IMR-90 (cell line): ENCODE measurements around the gene CEBPZ. TPM values are rescaled to one million over a fixed set of nuclear protein-coding genes. Genes with fewer than 3 reads are reported as not detected.

Experiments
- ATAC-seq: fragments of 200-7000 bp; cut with Tn5 transposase; 2 replicates; pipeline ENCODE4 v1.9.1; 2020; ENCODE audit warnings: low read depth, mild to moderate bottlenecking, moderate library complexity
- BruUV-seq: library from RNA; stranded (reverse); fragments of 400-500 nt; replicated peaks from 2 replicates; lab custom pipeline; 2021; lab: Mats Ljungman, UMichigan
- CTCF ChIA-PET: fragments of 300-600 bp; formaldehyde crosslinking; extraction: SDS; loops from one replicate; lab custom pipeline; 2021; ENCODE audit warnings: antibody characterized with exemption; lab: Yijun Ruan, JAX
- POLR2A ChIA-PET: fragments of 300-600 bp; sonication (Branson Sonifier 250); formaldehyde crosslinking; loops from one replicate; lab custom pipeline; 2022; ENCODE audit warnings: antibody characterized with exemption; ENCODE audit not compliant: unreplicated experiment; lab: Charles Lee
- DNase-seq: peaks from one replicate; pipeline ENCODE4 v3.0.0; 2013
- H2AFZ ChIP-seq: replicated peaks from 2 replicates; pipeline ENCODE3; 2013; ENCODE audit warnings: low read length, mild to moderate bottlenecking; ENCODE audit not compliant: poor library complexity
- H2AK5ac ChIP-seq: 2 replicates; pipeline ENCODE4 v1.6.1; 2013; ENCODE audit warnings: low read depth, low read length, inconsistent platforms
- H2AK9ac ChIP-seq: replicated peaks from 2 replicates; pipeline ENCODE3; 2013; ENCODE audit warnings: mild to moderate bottlenecking, low read depth, low read length, moderate library complexity; ENCODE audit not compliant: poor library complexity
- H2BK120ac ChIP-seq: 2 replicates; pipeline ENCODE4 v1.6.1; 2013; ENCODE audit warnings: low read depth, low read length, inconsistent platforms
- H2BK15ac ChIP-seq: 3 replicates; pipeline ENCODE4 v1.6.1; 2013; ENCODE audit warnings: low read depth, low read length, inconsistent platforms
- H2BK20ac ChIP-seq: 2 replicates; pipeline ENCODE4 v1.6.1; 2013; ENCODE audit warnings: low read depth, mild to moderate bottlenecking, inconsistent platforms, low read length, moderate library complexity
- H2BK5ac ChIP-seq: 2 replicates; pipeline ENCODE4 v1.6.1; 2013; ENCODE audit warnings: mild to moderate bottlenecking, low read depth, low read length, inconsistent platforms; ENCODE audit not compliant: poor library complexity, severe bottlenecking
- H3K14ac ChIP-seq: replicated peaks from 2 replicates; pipeline ENCODE4 v1.6.1; 2013; ENCODE audit warnings: low read depth, low read length, inconsistent platforms
- H3K18ac ChIP-seq: 2 replicates; pipeline ENCODE4 v1.6.1; 2013; ENCODE audit warnings: low read depth, low read length, control low read depth
- H3K23ac ChIP-seq: 2 replicates; pipeline ENCODE4 v1.6.1; 2013; ENCODE audit warnings: low read depth, low read length, inconsistent platforms
- H3K27ac ChIP-seq: 2 replicates; pipeline ENCODE4 v1.5.1; 2013; ENCODE audit warnings: mild to moderate bottlenecking, control low read depth, low read length; ENCODE audit not compliant: insufficient read depth
- H3K27me3 ChIP-seq: 2 replicates; pipeline ENCODE4 v1.6.1; 2013; ENCODE audit warnings: low read length; ENCODE audit not compliant: control insufficient read depth, insufficient read depth
- H3K36me3 ChIP-seq: 2 replicates; pipeline ENCODE4 v1.6.1; 2013; ENCODE audit warnings: low read length, mixed read lengths; ENCODE audit not compliant: control insufficient read depth, insufficient read depth
- H3K4ac ChIP-seq: 2 replicates; pipeline ENCODE4 v1.6.1; 2013; ENCODE audit warnings: low read depth, low read length, inconsistent platforms
- H3K4me1 ChIP-seq: 2 replicates; pipeline ENCODE4 v1.6.1; 2013; ENCODE audit warnings: low read length, mixed read lengths; ENCODE audit not compliant: control insufficient read depth, insufficient read depth
- H3K4me2 ChIP-seq: 2 replicates; pipeline ENCODE4 v1.6.1; 2013; ENCODE audit warnings: low read depth, mild to moderate bottlenecking, control low read depth, low read length, moderate library complexity
- H3K4me3 ChIP-seq: 2 replicates; pipeline ENCODE4 v1.5.1; 2013; ENCODE audit warnings: low read depth, mild to moderate bottlenecking, control low read depth, low read length, moderate library complexity; ENCODE audit not compliant: insufficient read depth
- H3K56ac ChIP-seq: 2 replicates; pipeline ENCODE4 v1.6.1; 2013; ENCODE audit warnings: low read length, inconsistent platforms; ENCODE audit not compliant: insufficient read depth; ENCODE audit errors: extremely low read depth
- H3K79me1 ChIP-seq, 2 experiments: 2 replicates each; pipeline ENCODE4 v1.6.1; 2013; ENCODE audit warnings: low read length in 2 of 2, inconsistent platforms in 1 of 2, low read depth in 1 of 2
- H3K9ac ChIP-seq: 2 replicates; pipeline ENCODE4 v1.6.1; 2013; ENCODE audit warnings: low read depth, low read length, control low read depth
- H3K9me1 ChIP-seq: 2 replicates; pipeline ENCODE4 v1.6.1; 2013; ENCODE audit warnings: low read length, inconsistent platforms; ENCODE audit not compliant: insufficient read depth
- H3K9me3 ChIP-seq: 2 replicates; pipeline ENCODE4 v1.6.1; 2013; ENCODE audit warnings: low read length; ENCODE audit not compliant: control insufficient read depth, insufficient read depth
- H4K20me1 ChIP-seq: 2 replicates; pipeline ENCODE4 v1.6.1; 2013; ENCODE audit warnings: low read length, inconsistent platforms; ENCODE audit not compliant: insufficient read depth
- H4K5ac ChIP-seq: 2 replicates; pipeline ENCODE4 v1.6.1; 2013; ENCODE audit warnings: mild to moderate bottlenecking, low read depth, low read length, control low read depth
- H4K8ac ChIP-seq, 2 experiments: 2 replicates each; pipeline ENCODE4 v1.6.1; 2013; ENCODE audit warnings: low read depth in 2 of 2, low read length in 2 of 2, control low read depth in 1 of 2, inconsistent platforms in 1 of 2
- H4K91ac ChIP-seq: 2 replicates; pipeline ENCODE4 v1.6.1; 2013; ENCODE audit warnings: low read depth, low read length, inconsistent platforms; ENCODE audit not compliant: insufficient read depth
- BHLHE40 ChIP-seq: fragments of 150-350 bp; IDR thresholded peaks from 2 replicates; pipeline ENCODE4 v1.6.1; 2016; ENCODE audit warnings: mild to moderate bottlenecking, low read depth, low read length
- MAFK ChIP-seq: IDR thresholded peaks from 2 replicates; pipeline ENCODE4 v1.6.1; 2012; ENCODE audit warnings: low read depth, low read length, improper control_type of control experiment
- MXI1 ChIP-seq: IDR thresholded peaks from 2 replicates; pipeline ENCODE4 v1.6.1; 2012; ENCODE audit warnings: low read depth, mild to moderate bottlenecking, low read length, moderate library complexity, borderline replicate concordance
- NFE2L2 ChIP-seq: fragments of 150-350 bp; IDR thresholded peaks from 2 replicates; pipeline ENCODE4 v1.6.1; 2016; ENCODE audit warnings: low read depth, mild to moderate bottlenecking, low read length
- RFX5 ChIP-seq: IDR thresholded peaks from 2 replicates; pipeline ENCODE4 v1.8.0; 2012; ENCODE audit warnings: low read depth, mild to moderate bottlenecking, low read length, moderate library complexity
- WGBS, 2 experiments: methylation state at CpG; one replicate each; pipeline versions ENCODE4 v1.1.5 to v1.1.7; 2013; ENCODE audit warnings: missing lambda C conversion rate in 2 of 2; ENCODE audit not compliant: insufficient read length in 1 of 2; ENCODE audit errors: extremely low coverage in 2 of 2; 5-methylcytosine and 5-hydroxymethylcytosine counted together
- dilution Hi-C: fragments of 300-500 bp; cut with HindIII; formaldehyde crosslinking; loops from one replicate; pipeline ENCODE4 v1.14.3; 2018; ENCODE audit warnings: low sequenced_read_pairs; ENCODE audit not compliant: unreplicated experiment
- in situ Hi-C: fragments of 300-500 bp; cut with MboI; formaldehyde crosslinking; loops from 3 replicates; pipeline ENCODE4 v1.14.3; 2019; ENCODE audit warnings: low sequenced_read_pairs, inconsistent platforms, mixed read lengths
- intact Hi-C: fragments of 100-400 bp; cut with micrococcal nuclease; formaldehyde crosslinking; loops from 2 replicates; pipeline ENCODE4 v1.10.0; 2022
- polyA plus RNA-seq, 3 experiments: library from polyadenylated mRNA; depleted of rRNA; stranded (reverse); fragments of >200 nt; gene quantifications; 2 replicates each; pipeline ENCODE4 v1.2.3, GENCODE V29; 2012; ENCODE audit warnings: low replicate concordance in 1 of 3
- total RNA-seq: library from RNA; depleted of rRNA; stranded (reverse); fragments of >200 nt; gene quantifications from 2 replicates; pipeline ENCODE4 v1.2.3, GENCODE V29; 2012

Gene CEBPZ
- total and polyA plus RNA-seq, 2 of the 4 experiments (the other 2 are of a cell fraction) = 9.4 to 33.3 TPM

GRCh38 chr2:37215250-37215649 lies 16.1 kb downstream of the CEBPZ start:
- Histone ChIP-seq H3K36me3 (peaks cover 38% of the 10 kb centered on the region), H4K91ac (no peak overlapping the region), H3K27me3 (no peaks in the 10 kb centered on the region), H3K79me1 (peaks cover 3 to 4% of the 10 kb centered on the region in 2 experiments; a peak in 2 of 4 replicates), H3K9me1 (no peaks in the 10 kb centered on the region), H3K56ac (no peak overlapping the region), H3K4ac (no peak overlapping the region), H2AK5ac (no peak overlapping the region), H4K5ac (no peak overlapping the region), H3K4me1 (no peaks in the 10 kb centered on the region), H4K8ac (peak overlapping the region in 1 of 2 experiments; percentile 52; a peak in 1 of 4 replicates), H3K9me3 (no peaks in the 10 kb centered on the region), H2AK9ac (no peak overlapping the region), H3K9ac (no peak overlapping the region), H2BK120ac (no peak overlapping the region), H2BK20ac (no peak overlapping the region), H3K14ac (no peak overlapping the region), H2BK15ac (no peak overlapping the region), H2BK5ac (peak overlapping the region; percentile 38), H3K27ac (peak overlapping the region; percentile 80; the same call in 1 of the 2 replicates), H3K4me2 (no peak overlapping the region), H3K18ac (no peak overlapping the region; the same call in 1 of the 2 replicates), H3K4me3 (no peak overlapping the region), H2AFZ (no peak overlapping the region), H3K23ac (no peak overlapping the region), H4K20me1 (no peaks in the 10 kb centered on the region)
- ChIA-PET CTCF (interaction anchor here (0.9 kb wide), 1 partner anchor 12 kb away, joined by 4 read pairs; no protein-coding TSS in a partner anchor), POLR2A (no interaction called here)
- DNase-seq (no peak), ATAC-seq (no peak)
- WGBS, 2 experiments = no CpG with 5 or more reads among the region's 1 CpG
- no TSS peak for BruUV-seq
- in situ Hi-C loops = no loop called here
- dilution Hi-C loops = no loop called here
- intact Hi-C loops = no loop called here
- TF ChIP-seq MXI1 = no peak
- TF ChIP-seq BHLHE40 = no peak
- peak; percentile 94 for TF ChIP-seq MAFK
- TF ChIP-seq RFX5 = no peak
- peak; percentile 97 for TF ChIP-seq NFE2L2
